Gastrocnemius medialis (tissue), 4 donors: ENCODE data around the gene SORT1.

Experiments
- CTCF ChIP-seq, 5 experiments: fragments of 450-650 bp in 3 of 5; fragments of 200-600 bp in 2 of 5; sonication (generic) in 2 of 5; IDR thresholded peaks in 4 of 5; conservative IDR thresholded peaks in 1 of 5; 1 replicate in 4 of 5; 2 replicates in 1 of 5; pipeline ENCODE4 v1.5.1; 2016 to 2019; ENCODE audit warnings: antibody characterized with exemption in 5 of 5, mild to moderate bottlenecking in 3 of 5, moderate library complexity in 3 of 5
- POLR2A ChIP-seq, 2 donors: fragments of 450-650 bp; IDR thresholded peaks; one replicate each; pipeline ENCODE4 v1.6.1; 2017; ENCODE audit warnings: antibody characterized with exemption in 2 of 2, mild to moderate bottlenecking in 2 of 2, moderate library complexity in 2 of 2

- TF ChIP-seq CTCF (IDR thresholded peaks at IDR 0.05 in 4 of 5, conservative IDR thresholded peaks at IDR 0.05 in 1 of 5) (no peak), POLR2A (IDR thresholded peaks at IDR 0.05) (no peak)
These were observed 134.5 kb downstream of the SORT1 start for GRCh38 chr1:109263234-109263596.
